Measurements from ENCODE around the gene SLC2A2. TPM values are rescaled to one million over a fixed set of nuclear protein-coding genes. Genes with fewer than 3 reads are reported as not detected.

The SLC2A2 gene
- total and polyA plus RNA-seq, 11 donors = 0.11 TPM; not detected in 10

GRCh38 chr3:171038342-171038741, 11.8 kb upstream of the SLC2A2 start:
- TF ChIP-seq CTCF (IDR thresholded peaks at IDR 0.05) = no peak
- 0 to 15% (median 10%) methylated on average over 1 of the region's 1 CpG for WGBS, 4 donors
- peak in 1 of 4 donors; percentile 49 for ATAC-seq
- DNase-seq = no peak
- Histone ChIP-seq H3K27me3 (no peaks in the 10 kb centered on the region), H3K27ac (no peak overlapping the region), H3K4me1 (peaks cover 0 to 19% (median 1%) of the 10 kb centered on the region in 12 donors), H3K36me3 (no peaks in the 10 kb centered on the region), H3K9me3 (no peaks in the 10 kb centered on the region), H3K4me3 (no peak overlapping the region)
- intact Hi-C loops (cut with DNase I) = no loop called here

GRCh38 chr3:171028779-171029232, 2.3 kb upstream of the SLC2A2 start:
- H3K27me3 ChIP-seq = peaks cover 0 to 14% (median 0%) of the 10 kb centered on the region in 9 donors
- H3K36me3 ChIP-seq = no peaks in the 10 kb centered on the region
- no peak for TF ChIP-seq POLR2A (IDR thresholded peaks at IDR 0.05)
- no peak for TF ChIP-seq CTCF (IDR thresholded peaks at IDR 0.05)
- DNase-seq (no peak), ATAC-seq (peak; percentile 73 to 90 (median 81))
- no peaks in the 10 kb centered on the region for H3K9me3 ChIP-seq
- 22 to 23% (median 22%) methylated on average over 8 of the region's 8 CpGs for WGBS, 4 donors
- intact Hi-C loops (cut with DNase I) = no loop called here
- H3K4me3 ChIP-seq = peak overlapping the region in 11 of 12 donors; percentile 1 to 58 (median 47)
- H3K27ac ChIP-seq = peak overlapping the region in 6 of 12 donors; percentile 14 to 70 (median 38)
- H3K4me1 ChIP-seq = peaks cover 0 to 14% (median 5%) of the 10 kb centered on the region in 12 donors

GRCh38 chr3:171028025-171028778, 1.7 kb upstream of the SLC2A2 start:
- peak; percentile 51 to 90 (median 86) for ATAC-seq
- peaks cover 0 to 14% (median 0%) of the 10 kb centered on the region in 9 donors for H3K27me3 ChIP-seq
- no peaks in the 10 kb centered on the region for H3K36me3 ChIP-seq
- no peak for TF ChIP-seq POLR2A (IDR thresholded peaks at IDR 0.05)
- no peak for TF ChIP-seq CTCF (IDR thresholded peaks at IDR 0.05)
- no peaks in the 10 kb centered on the region for H3K9me3 ChIP-seq
- peak overlapping the region in 11 of 12 donors; percentile 1 to 58 (median 47) for H3K4me3 ChIP-seq
- intact Hi-C loops (cut with DNase I) = no loop called here
- DNase-seq = peak; percentile 46 to 77 (median 69)
- peaks cover 0 to 14% (median 5%) of the 10 kb centered on the region in 12 donors for H3K4me1 ChIP-seq
- 10 to 17% (median 11%) methylated on average over 39 of the region's 39 CpGs for WGBS, 4 donors
- H3K27ac ChIP-seq = peak overlapping the region in 6 of 12 donors; percentile 14 to 70 (median 38)

GRCh38 chr3:171023566-171023965, 3.0 kb downstream of the SLC2A2 start:
- H3K9me3 ChIP-seq = no peaks in the 10 kb centered on the region
- no peak overlapping the region for H3K4me3 ChIP-seq
- peaks cover 0 to 5% (median 2%) of the 10 kb centered on the region in 12 donors for H3K4me1 ChIP-seq
- TF ChIP-seq POLR2A (IDR thresholded peaks at IDR 0.05) (no peak), CTCF (IDR thresholded peaks at IDR 0.05) (no peak)
- peaks cover 0 to 3% (median 0%) of the 10 kb centered on the region in 9 donors for H3K27me3 ChIP-seq
- H3K27ac ChIP-seq = no peak overlapping the region
- H3K36me3 ChIP-seq = no peaks in the 10 kb centered on the region
- ATAC-seq (no peak), DNase-seq (no peak)
- intact Hi-C loops (cut with DNase I) = no loop called here

All from heart left ventricle (tissue), 16 donors.